Epidermal melanocyte (primary cell): Measurements from ENCODE around the gene ABI2.

ENCODE experiments used
- DNase-seq: peaks from one replicate; pipeline ENCODE4 v3.0.0; 2011; ENCODE audit warnings: low spot score; ENCODE audit not compliant: insufficient read length

The ABI2 gene

GRCh38 chr2:203471323-203471722 is 143.1 kb downstream of the ABI2 start:
- DNase-seq: no peak

- no peak for DNase-seq
Observed at GRCh38 chr2:203476881-203477280, 148.7 kb downstream of the ABI2 start.

GRCh38 chr2:203480623-203481022 is 152.4 kb downstream of the ABI2 start:
- no peak for DNase-seq

GRCh38 chr2:203484266-203485112 is 156.3 kb downstream of the ABI2 start:
- no peak for DNase-seq

DNA sequence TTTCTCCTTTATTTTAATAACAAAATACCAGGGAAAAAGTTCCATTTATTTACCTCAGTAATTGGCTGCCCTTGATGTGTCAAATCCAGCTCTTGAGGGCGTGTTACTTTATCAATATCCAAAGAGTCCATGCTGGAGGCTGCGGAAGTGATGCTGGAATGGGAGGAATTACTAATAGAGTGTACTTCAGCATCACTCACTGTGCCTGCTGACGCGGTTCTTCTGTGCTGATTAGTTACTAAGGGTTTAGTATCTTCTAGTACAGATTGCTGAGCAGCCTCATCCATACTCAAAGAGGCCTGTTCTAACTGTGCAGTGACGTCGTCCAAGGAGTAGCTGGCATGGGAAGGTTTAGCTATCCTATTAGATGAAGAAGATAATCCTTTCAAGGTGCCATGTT is 161.3 kb downstream of the ABI2 start:
- no peak for DNase-seq

DNA sequence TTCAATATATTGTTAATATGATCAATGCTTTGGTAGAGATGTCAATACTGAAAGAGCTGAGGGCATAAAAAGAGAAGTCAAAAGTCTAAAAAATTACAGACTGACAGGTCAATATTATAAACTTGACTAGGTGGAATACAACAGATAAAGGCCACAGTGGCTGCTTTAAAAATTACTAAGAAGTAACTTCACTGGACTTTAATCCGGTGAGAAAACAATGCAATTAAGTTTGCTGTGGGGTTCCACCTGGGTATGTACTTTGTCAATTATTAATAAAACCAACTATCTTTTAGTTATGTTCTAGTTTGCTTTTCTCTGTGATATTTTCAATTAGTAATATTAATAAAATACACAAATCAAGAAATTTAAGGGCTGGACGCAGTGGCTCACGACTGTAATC is 162.2 kb downstream of the ABI2 start:
- no peak for DNase-seq

DNA sequence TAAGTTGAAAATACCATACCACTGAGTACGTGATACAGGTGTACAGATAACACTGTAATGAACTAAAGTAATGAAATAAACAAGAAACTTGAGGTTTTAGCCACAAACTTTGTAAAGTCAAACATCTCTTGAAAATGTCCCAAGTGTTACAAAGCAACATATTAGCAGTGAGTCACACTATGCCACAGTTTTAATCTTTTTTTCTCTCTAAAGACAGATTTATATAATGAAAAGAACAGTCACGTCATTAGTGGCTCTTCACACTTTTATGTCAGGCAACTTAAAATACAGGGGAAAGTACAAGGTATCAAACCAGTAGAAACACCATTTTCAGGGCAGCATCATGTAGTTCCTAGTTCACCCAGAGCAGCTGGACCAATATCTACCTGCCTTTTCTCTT is 164.8 kb downstream of the ABI2 start:
- no peak for DNase-seq
